Omental fat pad (tissue), 4 donors: ENCODE measurements around the gene BMPER. TPM values are rescaled to one million over a fixed set of nuclear protein-coding genes. Genes with fewer than 3 reads are reported as not detected.

Experiments used
- ATAC-seq: fragments of 150-250 bp; one replicate; pipeline ENCODE4 v1.9.1; 2016; ENCODE audit warnings: mild to moderate bottlenecking, moderate library complexity; ENCODE audit not compliant: low FRiP score
- DNase-seq: peaks from one replicate; pipeline ENCODE4 v3.0.0-alpha.2; 2019; ENCODE audit warnings: low spot score
- total RNA-seq, 4 donors: library from RNA; depleted of rRNA; stranded (reverse); fragments of >200 nt; gene quantifications; one replicate each; pipeline ENCODE4 v1.1.0, GENCODE V29; 2016
- TF ChIP-seq, protein P1 (sequence below), 3 donors: fragments of 450-650 bp; IDR thresholded peaks; one replicate each; pipeline ENCODE4 v1.5.1; 2016 to 2017; ENCODE audit warnings: antibody characterized with exemption in 3 of 3, mild to moderate bottlenecking in 3 of 3, moderate library complexity in 2 of 3

BMPER gene
- total RNA-seq, 4 donors from 2014 or later, result 5.4 to 32.5 (median 16.6) TPM

DNA sequence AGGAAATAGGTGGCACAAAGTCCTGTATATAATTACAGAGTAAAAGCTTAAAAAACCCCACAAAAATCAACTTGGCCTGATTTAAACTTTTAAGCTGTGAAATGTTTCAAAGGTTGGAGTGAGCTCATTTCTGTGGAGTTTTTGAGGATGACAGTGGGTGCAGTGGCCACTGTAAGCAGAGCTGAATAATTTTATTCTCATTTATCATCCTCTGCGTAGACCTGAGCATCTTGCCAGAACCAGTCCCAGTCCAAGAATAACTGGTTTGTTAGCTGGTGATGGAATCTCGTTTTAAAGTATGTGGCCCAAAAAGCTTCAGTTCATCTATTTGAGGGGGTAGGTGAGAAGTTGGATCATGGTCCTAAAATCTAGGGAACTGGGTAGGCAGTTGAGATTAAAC is 4.4 kb downstream of the BMPER start:
- TF ChIP-seq, protein P1, sequence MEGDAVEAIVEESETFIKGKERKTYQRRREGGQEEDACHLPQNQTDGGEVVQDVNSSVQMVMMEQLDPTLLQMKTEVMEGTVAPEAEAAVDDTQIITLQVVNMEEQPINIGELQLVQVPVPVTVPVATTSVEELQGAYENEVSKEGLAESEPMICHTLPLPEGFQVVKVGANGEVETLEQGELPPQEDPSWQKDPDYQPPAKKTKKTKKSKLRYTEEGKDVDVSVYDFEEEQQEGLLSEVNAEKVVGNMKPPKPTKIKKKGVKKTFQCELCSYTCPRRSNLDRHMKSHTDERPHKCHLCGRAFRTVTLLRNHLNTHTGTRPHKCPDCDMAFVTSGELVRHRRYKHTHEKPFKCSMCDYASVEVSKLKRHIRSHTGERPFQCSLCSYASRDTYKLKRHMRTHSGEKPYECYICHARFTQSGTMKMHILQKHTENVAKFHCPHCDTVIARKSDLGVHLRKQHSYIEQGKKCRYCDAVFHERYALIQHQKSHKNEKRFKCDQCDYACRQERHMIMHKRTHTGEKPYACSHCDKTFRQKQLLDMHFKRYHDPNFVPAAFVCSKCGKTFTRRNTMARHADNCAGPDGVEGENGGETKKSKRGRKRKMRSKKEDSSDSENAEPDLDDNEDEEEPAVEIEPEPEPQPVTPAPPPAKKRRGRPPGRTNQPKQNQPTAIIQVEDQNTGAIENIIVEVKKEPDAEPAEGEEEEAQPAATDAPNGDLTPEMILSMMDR (IDR thresholded peaks at IDR 0.05), result no peak
- ATAC-seq, result no peak

DNA sequence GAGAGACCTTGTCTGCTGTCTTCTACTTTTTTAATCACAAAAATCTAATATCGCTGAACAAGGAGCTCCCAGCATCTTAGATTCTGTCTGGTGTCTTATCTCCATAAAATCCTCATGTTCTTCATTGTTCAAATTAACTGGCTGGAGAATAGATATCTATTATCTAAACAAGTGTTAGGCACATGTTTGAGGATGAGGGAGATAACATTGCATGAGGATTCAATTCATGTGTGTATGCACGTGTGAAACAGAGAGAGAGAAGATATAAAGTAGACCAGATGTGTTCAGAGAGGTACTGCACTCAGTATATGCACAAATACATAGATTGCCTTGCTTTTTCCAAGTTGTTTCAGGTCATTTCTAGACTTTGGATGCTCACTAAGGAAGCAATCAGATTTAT is 5.4 kb downstream of the BMPER start:
- ATAC-seq (no peak), DNase-seq (no peak)
- TF ChIP-seq, protein P1 (IDR thresholded peaks at IDR 0.05), result no peak

More for the DNA sequence above, 4.4 kb downstream of the BMPER start:
- DNase-seq, result no peak

DNA sequence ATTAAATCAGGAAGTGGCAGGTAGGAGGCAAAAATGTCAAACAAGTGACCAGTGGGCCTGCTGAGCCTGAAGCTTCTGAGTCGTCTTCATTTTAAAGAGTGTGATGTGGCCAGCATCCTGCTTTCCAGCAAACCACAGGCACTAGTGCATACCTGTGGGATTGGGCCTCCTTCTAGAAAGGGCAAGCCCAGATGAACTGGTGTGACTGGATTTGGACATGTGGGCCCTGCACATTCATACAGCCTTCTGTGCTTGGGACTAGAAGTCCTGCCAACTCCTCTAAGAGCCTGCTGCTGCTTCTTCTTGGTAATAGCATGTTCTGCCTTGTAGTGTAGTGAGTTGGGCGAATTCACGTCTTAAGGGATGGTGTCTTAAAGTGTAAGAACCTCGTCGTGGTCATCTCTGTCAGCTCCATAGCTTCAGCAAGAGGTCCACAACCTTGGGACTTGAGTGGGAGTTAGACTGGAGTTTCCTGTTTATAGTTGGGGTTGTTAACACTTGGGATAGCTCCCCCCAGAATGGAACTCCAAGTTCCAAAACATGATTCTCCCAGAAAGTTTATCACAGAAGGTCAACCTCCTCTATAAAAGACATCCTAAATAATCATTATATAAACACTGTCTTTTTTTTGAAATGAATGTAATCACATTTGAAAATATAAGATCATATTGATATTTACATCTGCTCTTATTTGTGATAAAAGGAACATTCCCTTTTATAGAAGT is 11.2 kb downstream of the BMPER start:
- TF ChIP-seq, protein P1 (IDR thresholded peaks at IDR 0.05), result no peak
- DNase-seq (no peak), ATAC-seq (no peak)

DNA sequence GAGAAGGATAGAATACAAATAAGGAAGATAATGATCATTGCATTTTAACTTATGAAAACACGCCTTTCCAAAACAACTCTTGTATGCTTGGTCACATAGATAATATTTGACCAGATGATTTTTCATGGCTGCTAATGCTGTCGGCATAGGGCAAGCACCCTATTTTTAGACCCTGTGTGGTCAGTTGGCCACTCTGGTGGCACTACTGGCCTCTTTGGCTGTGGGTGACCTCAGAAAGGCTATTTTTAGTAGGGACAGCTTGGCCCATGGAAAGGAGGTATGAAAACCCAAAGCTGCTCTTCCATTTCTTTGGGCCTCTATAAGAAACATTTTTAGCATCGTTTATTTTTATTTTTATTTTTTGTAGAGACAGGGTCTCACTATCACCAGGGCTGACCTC is 12.3 kb downstream of the BMPER start:
- TF ChIP-seq, protein P1 (IDR thresholded peaks at IDR 0.05), result no peak
- DNase-seq (no peak), ATAC-seq (no peak)

DNA sequence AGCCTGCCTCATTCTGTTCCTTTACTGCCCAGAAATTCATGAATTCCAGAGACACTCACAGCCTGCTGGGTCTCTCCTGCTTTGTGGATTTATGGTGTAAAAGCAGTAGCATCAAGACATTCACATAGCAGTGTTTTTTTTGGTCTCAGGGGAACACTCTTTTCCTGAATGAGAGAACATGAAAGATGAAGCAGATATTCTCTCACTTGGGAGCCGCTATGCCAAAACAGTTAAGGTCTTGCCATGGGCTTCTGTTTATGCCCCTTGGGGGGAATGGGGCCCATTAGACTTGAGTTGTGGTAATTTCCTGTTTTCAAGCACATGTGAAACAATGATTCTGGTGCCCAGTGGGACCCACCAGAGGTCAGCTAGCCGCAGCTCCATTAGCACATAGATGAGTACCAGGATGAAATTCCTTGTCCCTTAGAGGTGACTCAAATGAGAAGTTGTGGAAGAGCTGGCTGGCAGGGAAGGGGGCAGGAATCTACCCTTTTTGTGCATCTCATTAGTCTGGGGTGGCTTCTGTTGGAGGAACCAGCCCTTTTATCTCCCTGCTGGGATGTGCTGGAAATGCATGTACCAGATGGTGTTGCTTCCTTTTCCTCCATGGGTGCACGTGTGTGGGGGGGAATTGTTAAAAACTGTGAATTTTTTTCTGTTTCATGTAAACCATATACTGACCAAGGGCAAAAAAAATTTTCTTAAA is 13.3 kb downstream of the BMPER start:
- ATAC-seq, result no peak
- DNase-seq, result no peak
- TF ChIP-seq, protein P1 (IDR thresholded peaks at IDR 0.05), result no peak

DNA sequence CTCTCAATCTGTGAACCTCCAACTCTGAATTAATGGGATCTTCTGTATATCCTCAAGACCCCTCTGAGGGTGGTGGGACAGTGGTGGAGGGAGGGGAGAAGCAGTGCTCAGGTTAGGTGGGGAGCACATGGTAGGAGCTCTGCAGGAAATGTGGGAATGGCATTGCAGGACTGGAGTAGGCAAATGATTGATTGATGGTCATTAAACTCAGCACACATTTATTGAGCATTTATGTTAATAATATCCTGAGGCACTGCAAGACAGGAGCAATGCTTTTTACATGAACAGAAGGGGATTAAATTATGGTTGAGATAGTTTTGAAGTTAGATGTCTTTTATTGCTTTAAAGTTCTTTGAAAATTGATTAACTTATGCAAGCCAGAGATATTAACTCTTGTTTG is 14.1 kb downstream of the BMPER start:
- ATAC-seq (no peak), DNase-seq (no peak)
- TF ChIP-seq, protein P1 (IDR thresholded peaks at IDR 0.05), result no peak
